HG03520 (cell line): ENCODE data around the gene VPS11.
"Not testable (repeated sequence)": the region's sequence is repeated elsewhere in the genome, so short reads cannot be mapped to it uniquely, and the experiment has no call there.

Experiments used
- ATAC-seq: cut with Tn5 transposase; IDR thresholded peaks from one replicate; pipeline ENCODE4 v1.9.1; 2021; ENCODE audit warnings: mild to moderate bottlenecking, moderate library complexity; ENCODE audit not compliant: unreplicated experiment

The VPS11 gene

GRCh38 chr11:119067371-119068222 is at the start of gene VPS11:
Gene VPS11 (plus strand): TSS chr11:119067818. CDS start chr11:119067824, 6 bp downstream.
- peak; percentile 83 for ATAC-seq

GRCh38 chr11:119018074-119018938 is 49.3 kb upstream of the VPS11 start, which contains the start of the genes RPS25 and TRAPPC4:
Gene RPS25 (minus strand): TSS chr11:119018343. CDS start chr11:119018284, 59 bp downstream.
Gene TRAPPC4 (plus strand): TSS chr11:119018766. CDS start chr11:119018796, 30 bp downstream.
- ATAC-seq = peak; percentile 84

- ATAC-seq = no peak
These were observed 47.6 kb upstream of the VPS11 start for GRCh38 chr11:119019996-119020395.

GRCh38 chr11:119021631-119022030 is 46.0 kb upstream of the VPS11 start:
- ATAC-seq = no peak

GRCh38 chr11:119023741-119024140 is 43.9 kb upstream of the VPS11 start:
- ATAC-seq = no peak

- ATAC-seq = no peak
These were observed 43.1 kb upstream of the VPS11 start for GRCh38 chr11:119024430-119025098.

- ATAC-seq = no peak
These were observed 42.5 kb upstream of the VPS11 start for GRCh38 chr11:119025099-119025473.

GRCh38 chr11:119025541-119025940 is 42.1 kb upstream of the VPS11 start:
- ATAC-seq = no peak

- ATAC-seq = no peak
These were observed 41.4 kb upstream of the VPS11 start for GRCh38 chr11:119025978-119026766.

GRCh38 chr11:119026970-119027369 is 40.6 kb upstream of the VPS11 start:
- no peak for ATAC-seq

GRCh38 chr11:119027561-119028345 is 39.9 kb upstream of the VPS11 start:
- ATAC-seq = no peak

GRCh38 chr11:119028346-119029068 is 39.1 kb upstream of the VPS11 start:
- ATAC-seq = no peak

GRCh38 chr11:119029069-119029339 is 38.6 kb upstream of the VPS11 start:
- no peak for ATAC-seq

GRCh38 chr11:119029340-119030028 is 38.1 kb upstream of the VPS11 start:
- no peak for ATAC-seq

- peak; percentile 17 for ATAC-seq
These were observed 37.6 kb upstream of the VPS11 start for GRCh38 chr11:119030029-119030328.

- ATAC-seq = peak; percentile 72
These were observed 37.1 kb upstream of the VPS11 start, which contains the start of gene SLC37A4 for GRCh38 chr11:119030329-119031047. Gene SLC37A4 (minus strand): TSS chr11:119030877.

- ATAC-seq = no peak
These were observed 35.7 kb upstream of the VPS11 start for GRCh38 chr11:119031912-119032280.

- not testable (repeated sequence) for ATAC-seq
These were observed 34.2 kb upstream of the VPS11 start for GRCh38 chr11:119033421-119033820.
